ENCODE results near the gene SLC6A8.

Gene SLC6A8

DNA sequence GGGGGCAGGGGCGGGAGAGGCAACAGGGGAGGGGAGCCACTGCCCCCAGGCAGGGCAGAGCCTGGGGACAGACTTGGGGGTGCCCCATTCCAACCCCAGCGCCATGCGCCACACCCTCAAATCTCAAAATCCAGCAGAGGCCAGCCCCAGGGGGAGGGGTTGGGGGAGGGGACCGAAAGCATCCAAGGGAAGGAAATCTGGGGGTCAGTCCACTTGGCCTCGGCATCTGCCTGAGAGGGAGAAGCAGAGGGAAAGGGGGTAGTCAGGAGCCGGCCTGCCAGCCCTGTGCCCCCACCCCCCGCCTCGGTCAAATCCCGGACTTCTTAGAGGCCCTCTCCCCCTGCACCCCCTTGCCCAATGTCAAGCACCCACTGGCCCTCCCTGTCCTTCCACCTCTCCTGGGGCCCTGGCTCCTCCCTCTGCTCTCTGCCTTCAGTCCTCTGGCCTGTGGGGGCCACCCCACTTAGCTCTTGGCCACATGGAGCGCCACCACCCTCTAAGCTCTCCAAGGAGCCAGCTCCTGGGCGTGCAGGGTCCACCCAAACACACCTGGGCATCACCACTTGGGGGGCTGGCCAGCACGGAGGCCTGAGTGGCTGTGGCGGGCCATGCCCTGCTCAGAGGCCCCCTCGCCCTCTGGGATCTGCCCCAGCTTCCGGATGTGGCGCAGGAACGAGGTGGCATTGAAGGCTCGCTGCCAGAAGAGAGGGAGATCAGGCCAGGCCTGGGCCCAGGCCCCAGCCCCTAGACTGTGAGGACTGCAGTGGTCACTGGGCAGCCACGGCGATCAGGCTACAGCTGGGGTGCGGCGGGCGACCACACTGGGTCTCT, 17.6 kb upstream of the SLC6A8 start:
- no peak overlapping the region for H3K9ac ChIP-seq
- H2AFZ ChIP-seq, result no peak overlapping the region
- no peak overlapping the region for H3K4me2 ChIP-seq (ENCODE audit: low read length)
- no peaks in the 10 kb centered on the region for H3K27me3 ChIP-seq (ENCODE audit: control insufficient read depth, insufficient read depth, low read length)
- H3K4me3 ChIP-seq (ENCODE audit: low read depth, low read length), result no peak overlapping the region
- no peaks in the 10 kb centered on the region for H3K9me3 ChIP-seq (ENCODE audit: control insufficient read depth, low read length)
- H3K4me1 ChIP-seq, result no peaks in the 10 kb centered on the region
- TF ChIP-seq, protein P1, sequence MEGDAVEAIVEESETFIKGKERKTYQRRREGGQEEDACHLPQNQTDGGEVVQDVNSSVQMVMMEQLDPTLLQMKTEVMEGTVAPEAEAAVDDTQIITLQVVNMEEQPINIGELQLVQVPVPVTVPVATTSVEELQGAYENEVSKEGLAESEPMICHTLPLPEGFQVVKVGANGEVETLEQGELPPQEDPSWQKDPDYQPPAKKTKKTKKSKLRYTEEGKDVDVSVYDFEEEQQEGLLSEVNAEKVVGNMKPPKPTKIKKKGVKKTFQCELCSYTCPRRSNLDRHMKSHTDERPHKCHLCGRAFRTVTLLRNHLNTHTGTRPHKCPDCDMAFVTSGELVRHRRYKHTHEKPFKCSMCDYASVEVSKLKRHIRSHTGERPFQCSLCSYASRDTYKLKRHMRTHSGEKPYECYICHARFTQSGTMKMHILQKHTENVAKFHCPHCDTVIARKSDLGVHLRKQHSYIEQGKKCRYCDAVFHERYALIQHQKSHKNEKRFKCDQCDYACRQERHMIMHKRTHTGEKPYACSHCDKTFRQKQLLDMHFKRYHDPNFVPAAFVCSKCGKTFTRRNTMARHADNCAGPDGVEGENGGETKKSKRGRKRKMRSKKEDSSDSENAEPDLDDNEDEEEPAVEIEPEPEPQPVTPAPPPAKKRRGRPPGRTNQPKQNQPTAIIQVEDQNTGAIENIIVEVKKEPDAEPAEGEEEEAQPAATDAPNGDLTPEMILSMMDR (IDR thresholded peaks at IDR 0.05), result no peak
- no peaks in the 10 kb centered on the region for H3K36me3 ChIP-seq (ENCODE audit: control insufficient read depth, insufficient read depth, low read length)
- H3K27ac ChIP-seq, result no peak overlapping the region
- H3K79me2 ChIP-seq, result no peaks in the 10 kb centered on the region

DNA sequence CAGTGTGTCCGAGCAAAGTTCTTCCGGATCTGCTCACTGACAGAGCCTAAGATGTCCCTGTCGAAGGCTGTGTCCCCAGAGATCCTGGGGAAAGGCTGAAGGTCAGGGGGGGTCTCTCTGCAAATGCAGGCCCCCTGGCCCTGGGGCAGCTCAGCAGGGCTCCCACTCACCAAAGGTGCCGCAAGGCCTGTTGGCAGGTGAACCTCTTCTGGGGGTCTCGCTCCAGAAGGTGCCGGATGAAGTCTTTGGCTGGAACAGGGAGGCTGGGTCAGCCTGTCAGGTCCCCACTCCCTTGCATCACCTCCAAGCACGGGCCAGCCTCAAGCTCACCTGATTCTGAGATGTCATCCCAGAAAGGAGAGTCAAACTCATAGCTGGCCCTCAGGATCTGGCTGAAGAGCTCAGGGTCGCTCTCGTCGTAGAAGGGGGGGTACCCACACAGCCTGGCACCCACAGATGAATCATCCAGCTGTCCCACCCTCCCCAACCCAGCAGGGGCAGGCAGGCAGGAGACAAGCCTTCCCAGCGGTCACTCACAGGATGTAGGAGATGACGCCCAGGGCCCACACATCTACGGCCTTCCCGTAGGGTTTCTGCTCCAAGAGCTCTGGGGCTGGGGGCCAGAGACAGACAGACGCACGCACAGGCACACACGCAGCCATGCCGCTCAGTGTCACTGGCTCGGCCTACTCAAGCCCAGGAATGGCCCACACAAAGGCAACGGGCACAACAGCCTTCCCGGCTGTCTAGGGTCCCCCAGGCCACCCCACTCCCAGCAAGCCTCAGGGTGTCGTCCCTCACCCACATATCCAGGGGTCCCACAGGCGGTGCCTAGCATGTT, 16.8 kb upstream of the SLC6A8 start:
- no peaks in the 10 kb centered on the region for H3K4me1 ChIP-seq
- no peaks in the 10 kb centered on the region for H3K79me2 ChIP-seq
- no peaks in the 10 kb centered on the region for H3K36me3 ChIP-seq (ENCODE audit: control insufficient read depth, insufficient read depth, low read length)
- H3K27ac ChIP-seq, result no peak overlapping the region
- no peaks in the 10 kb centered on the region for H3K27me3 ChIP-seq (ENCODE audit: control insufficient read depth, insufficient read depth, low read length)
- TF ChIP-seq, protein P1 (IDR thresholded peaks at IDR 0.05), result no peak
- no peaks in the 10 kb centered on the region for H3K9me3 ChIP-seq (ENCODE audit: control insufficient read depth, low read length)
- H3K4me2 ChIP-seq (ENCODE audit: low read length), result no peak overlapping the region
- no peak overlapping the region for H3K4me3 ChIP-seq (ENCODE audit: low read depth, low read length)
- H3K9ac ChIP-seq, result no peak overlapping the region
- H2AFZ ChIP-seq, result no peak overlapping the region

DNA sequence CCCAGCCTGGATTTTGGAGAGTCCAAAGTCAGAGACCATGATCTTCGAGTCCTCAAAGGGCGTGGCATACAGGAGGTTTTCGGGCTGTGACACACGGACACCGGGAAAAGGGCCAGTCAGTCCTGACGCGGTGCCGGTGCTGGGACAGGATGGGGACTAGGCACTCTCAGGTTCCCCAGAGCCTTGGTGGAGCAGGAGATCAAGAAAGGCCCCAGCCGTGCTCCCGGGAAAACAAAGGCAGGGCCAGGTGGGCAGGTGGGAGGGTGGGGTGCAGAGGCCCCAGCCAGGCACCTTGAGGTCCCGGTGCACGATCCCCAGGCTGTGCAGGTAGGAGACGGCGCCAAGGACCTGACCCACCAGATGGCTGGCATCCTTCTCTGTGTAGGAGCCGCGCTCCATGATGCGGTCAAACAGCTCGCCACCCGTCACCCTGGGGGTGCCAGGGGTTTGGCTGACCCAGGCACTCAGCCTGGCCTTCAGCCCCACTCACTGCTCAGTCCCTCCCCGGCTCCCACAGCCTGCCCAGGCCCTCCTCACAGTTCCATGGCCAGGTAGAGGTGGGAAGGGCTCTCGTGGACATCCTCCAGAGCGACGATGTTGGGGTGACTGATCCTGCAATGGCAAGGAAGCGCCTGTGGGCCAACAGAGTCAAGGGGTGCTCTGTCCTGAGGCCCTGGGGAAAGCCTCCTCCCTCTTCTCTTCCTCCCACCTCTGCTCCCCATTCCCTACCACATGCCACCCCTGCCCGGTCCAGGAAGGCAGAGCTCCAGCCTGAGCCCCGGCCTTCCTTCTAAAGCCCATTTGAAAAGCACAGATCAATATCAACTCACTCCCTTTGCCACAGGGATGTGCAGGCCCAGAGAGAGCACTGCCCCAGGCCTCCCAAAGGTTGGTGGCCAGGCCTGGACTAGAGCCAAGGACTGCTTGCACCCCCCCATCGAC, 15.9 kb upstream of the SLC6A8 start:
- H3K27me3 ChIP-seq (ENCODE audit: control insufficient read depth, insufficient read depth, low read length), result no peaks in the 10 kb centered on the region
- TF ChIP-seq, protein P1 (IDR thresholded peaks at IDR 0.05), result no peak
- no peaks in the 10 kb centered on the region for H3K79me2 ChIP-seq

DNA sequence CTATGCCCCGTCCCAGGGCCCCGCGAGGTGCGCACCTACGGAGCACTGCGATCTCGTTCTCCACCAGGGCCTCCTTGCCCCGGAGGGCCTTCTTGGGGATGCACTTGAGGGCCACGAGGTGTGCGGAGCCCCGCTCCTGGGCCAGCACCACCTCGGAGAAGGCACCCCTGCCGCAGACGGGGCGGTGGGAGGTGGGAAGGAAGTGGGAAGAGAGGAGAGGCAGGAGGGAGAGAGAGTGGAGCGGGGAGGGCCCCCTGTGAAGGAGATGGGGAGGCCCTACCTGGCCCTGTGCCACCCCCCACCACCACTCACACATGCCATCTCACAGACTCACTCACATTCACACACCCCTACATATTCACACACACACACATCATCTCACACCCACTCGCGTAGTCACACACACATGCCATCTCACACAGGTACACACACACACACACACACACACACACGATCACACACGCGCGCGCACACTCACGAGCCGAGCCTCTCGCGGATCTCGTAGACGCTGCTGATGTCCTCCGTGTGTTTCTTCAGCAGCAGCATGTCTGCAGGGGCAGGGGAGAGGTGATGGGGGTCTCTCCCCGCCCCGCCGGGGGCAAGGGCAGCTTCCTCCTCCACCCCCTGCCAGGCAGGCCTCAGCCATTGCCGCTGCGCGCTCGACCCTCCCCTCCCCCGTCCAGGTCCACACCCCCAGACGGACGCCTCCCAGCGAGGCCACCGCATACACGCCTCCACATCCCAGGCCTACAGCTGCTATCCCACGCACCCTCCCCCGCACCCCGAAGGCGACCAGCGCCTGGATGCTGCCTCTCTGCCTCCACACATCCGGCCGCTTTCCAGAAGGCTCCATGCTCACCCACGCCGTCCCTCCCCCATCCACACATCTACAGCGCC, 14.9 kb upstream of the SLC6A8 start:
- TF ChIP-seq, protein P1 (IDR thresholded peaks at IDR 0.05), result no peak
- H3K79me2 ChIP-seq, result no peaks in the 10 kb centered on the region
- no peak overlapping the region for H3K9ac ChIP-seq
- no peak overlapping the region for H3K4me2 ChIP-seq (ENCODE audit: low read length)
- H3K36me3 ChIP-seq (ENCODE audit: control insufficient read depth, insufficient read depth, low read length), result no peaks in the 10 kb centered on the region
- no peak overlapping the region for H2AFZ ChIP-seq
- H3K4me3 ChIP-seq (ENCODE audit: low read depth, low read length), result no peak overlapping the region
- no peaks in the 10 kb centered on the region for H3K27me3 ChIP-seq (ENCODE audit: control insufficient read depth, insufficient read depth, low read length)
- H3K4me1 ChIP-seq, result no peaks in the 10 kb centered on the region
- no peaks in the 10 kb centered on the region for H3K9me3 ChIP-seq (ENCODE audit: control insufficient read depth, low read length)
- no peak overlapping the region for H3K27ac ChIP-seq

More for the DNA sequence above, 15.9 kb upstream of the SLC6A8 start:
- H3K9me3 ChIP-seq (ENCODE audit: control insufficient read depth, low read length), result no peaks in the 10 kb centered on the region
- no peak overlapping the region for H3K4me2 ChIP-seq (ENCODE audit: low read length)
- H2AFZ ChIP-seq, result no peak overlapping the region
- H3K4me3 ChIP-seq (ENCODE audit: low read depth, low read length), result no peak overlapping the region
- no peaks in the 10 kb centered on the region for H3K4me1 ChIP-seq
- no peak overlapping the region for H3K9ac ChIP-seq
- no peaks in the 10 kb centered on the region for H3K36me3 ChIP-seq (ENCODE audit: control insufficient read depth, insufficient read depth, low read length)
- H3K27ac ChIP-seq, result no peak overlapping the region
